ENCODE results near the gene USP15. TPM values are rescaled to one million over a fixed set of nuclear protein-coding genes. Genes with fewer than 3 reads are reported as not detected.

The USP15 gene
- total and polyA plus RNA-seq, 2 of the 4 experiments (the other 2 are of a cell fraction): 28.5 to 49.6 TPM

- H2BK20ac ChIP-seq (ENCODE audit: low read depth, low read length): no peak overlapping the region
- no peaks in the 10 kb centered on the region for H3K27me3 ChIP-seq (ENCODE audit: control insufficient read depth, insufficient read depth, low read length)
- no peak overlapping the region for H3K9ac ChIP-seq (ENCODE audit: low read depth, low read length)
- in situ Hi-C loops (cut with MboI; ENCODE audit: low sequenced_read_pairs): no loop called here
- H3K27ac ChIP-seq (ENCODE audit: insufficient read depth, low read length): no peak overlapping the region
- no peak overlapping the region for H2BK120ac ChIP-seq (ENCODE audit: low read depth, low read length)
- no peak overlapping the region for H3K23ac ChIP-seq (ENCODE audit: low read depth, low read length)
- DNase-seq (peak; percentile 54), ATAC-seq (ENCODE audit: low read depth) (peak; percentile 31; the same call in 1 of the 2 replicates)
- no peak for TF ChIP-seq MXI1 (IDR thresholded peaks at IDR 0.05; ENCODE audit: borderline replicate concordance, low read depth, low read length)
- TF ChIP-seq, protein P1, sequence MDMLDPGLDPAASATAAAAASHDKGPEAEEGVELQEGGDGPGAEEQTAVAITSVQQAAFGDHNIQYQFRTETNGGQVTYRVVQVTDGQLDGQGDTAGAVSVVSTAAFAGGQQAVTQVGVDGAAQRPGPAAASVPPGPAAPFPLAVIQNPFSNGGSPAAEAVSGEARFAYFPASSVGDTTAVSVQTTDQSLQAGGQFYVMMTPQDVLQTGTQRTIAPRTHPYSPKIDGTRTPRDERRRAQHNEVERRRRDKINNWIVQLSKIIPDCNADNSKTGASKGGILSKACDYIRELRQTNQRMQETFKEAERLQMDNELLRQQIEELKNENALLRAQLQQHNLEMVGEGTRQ (IDR thresholded peaks at IDR 0.05; ENCODE audit: low read depth, low read length): peak; percentile 73
- no peak for TF ChIP-seq POLR2A (IDR thresholded peaks at IDR 0.05; ENCODE audit: low read depth, low read length)
- TF ChIP-seq SMC3 (IDR thresholded peaks at IDR 0.05; ENCODE audit: low read depth, low read length): no peak
- 0 out of 2 replicates have a peak, but pooled peaks have one; percentile 36 for TF ChIP-seq BHLHE40 (IDR thresholded peaks at IDR 0.05; ENCODE audit: low read depth, low read length)
- TF ChIP-seq CTCF (conservative IDR thresholded peaks at IDR 0.05; ENCODE audit: low read depth, low read length): no peak
- TF ChIP-seq FOS (IDR thresholded peaks at IDR 0.05; ENCODE audit: low read depth, low read length): no peak
- peak; percentile 50; the same call in 1 of the 2 replicates for TF ChIP-seq CEBPB (IDR thresholded peaks at IDR 0.05; ENCODE audit: low read depth, low read length)
- no peak for TF ChIP-seq MAZ (IDR thresholded peaks at IDR 0.05; ENCODE audit: borderline replicate concordance, low read depth, low read length)
- no peak for TF ChIP-seq RAD21 (IDR thresholded peaks at IDR 0.05; ENCODE audit: low read length)
- no peak for TF ChIP-seq CHD1 (IDR thresholded peaks at IDR 0.05; ENCODE audit: low read depth, low read length)
- TF ChIP-seq RFX5 (IDR thresholded peaks at IDR 0.05; ENCODE audit: low read depth, low read length): no peak
- TF ChIP-seq RCOR1 (IDR thresholded peaks at IDR 0.05; ENCODE audit: insufficient replicate concordance, low read length): no peak
- TF ChIP-seq, protein P2, sequence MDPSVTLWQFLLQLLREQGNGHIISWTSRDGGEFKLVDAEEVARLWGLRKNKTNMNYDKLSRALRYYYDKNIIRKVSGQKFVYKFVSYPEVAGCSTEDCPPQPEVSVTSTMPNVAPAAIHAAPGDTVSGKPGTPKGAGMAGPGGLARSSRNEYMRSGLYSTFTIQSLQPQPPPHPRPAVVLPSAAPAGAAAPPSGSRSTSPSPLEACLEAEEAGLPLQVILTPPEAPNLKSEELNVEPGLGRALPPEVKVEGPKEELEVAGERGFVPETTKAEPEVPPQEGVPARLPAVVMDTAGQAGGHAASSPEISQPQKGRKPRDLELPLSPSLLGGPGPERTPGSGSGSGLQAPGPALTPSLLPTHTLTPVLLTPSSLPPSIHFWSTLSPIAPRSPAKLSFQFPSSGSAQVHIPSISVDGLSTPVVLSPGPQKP (IDR thresholded peaks at IDR 0.05; ENCODE audit: borderline replicate concordance, low read depth, low read length): no peak
- TF ChIP-seq NFE2L2 (IDR thresholded peaks at IDR 0.05; ENCODE audit: low read depth, low read length): no peak
- TF ChIP-seq MAFK (IDR thresholded peaks at IDR 0.05; ENCODE audit: low read depth, low read length): no peak
- POLR2A ChIA-PET (ENCODE audit: unreplicated experiment): no interaction called here
- no peak overlapping the region for H4K8ac ChIP-seq (ENCODE audit: low read depth in 2 of 2, low read length in 2 of 2)
- H4K91ac ChIP-seq (ENCODE audit: insufficient read depth, low read depth, low read length): no peak overlapping the region
- H4K5ac ChIP-seq (ENCODE audit: low read depth, low read length): no peak overlapping the region
- BruUV-seq (replicated peaks): no TSS peak
- H3K4ac ChIP-seq (ENCODE audit: low read depth, low read length): no peak overlapping the region
- H3K9me1 ChIP-seq (ENCODE audit: insufficient read depth, low read length): no peaks in the 10 kb centered on the region
- no peaks in the 10 kb centered on the region for H4K20me1 ChIP-seq (ENCODE audit: insufficient read depth, low read length)
- WGBS, 2 experiments (ENCODE audit: extremely low coverage in 2 of 2, insufficient read length in 1 of 2): no CpG with 5 or more reads among the region's 4 CpGs
- H2BK5ac ChIP-seq (ENCODE audit: low read depth, low read length, poor library complexity, severe bottlenecking): no peak overlapping the region
- H3K4me1 ChIP-seq (ENCODE audit: control insufficient read depth, insufficient read depth, low read length): peaks cover 3% of the 10 kb centered on the region; the same call in 1 of the 2 replicates
- no peak overlapping the region for H3K18ac ChIP-seq (ENCODE audit: low read depth, low read length)
- H2AFZ ChIP-seq (replicated peaks; ENCODE audit: low read length, poor library complexity): no peak overlapping the region
- H3K9me3 ChIP-seq (ENCODE audit: control insufficient read depth, insufficient read depth, low read length): no peaks in the 10 kb centered on the region
- no peaks in the 10 kb centered on the region for H3K79me1 ChIP-seq (ENCODE audit: low read depth in 1 of 2, low read length in 2 of 2)
- no peak overlapping the region for H2AK5ac ChIP-seq (ENCODE audit: low read depth, low read length)
- H3K14ac ChIP-seq (replicated peaks; ENCODE audit: low read depth, low read length): no peak overlapping the region
- no peak overlapping the region for H2AK9ac ChIP-seq (replicated peaks; ENCODE audit: low read depth, low read length, poor library complexity)
- CTCF ChIA-PET: no interaction called here
- no peak overlapping the region for H3K4me2 ChIP-seq (ENCODE audit: low read depth, low read length)
- dilution Hi-C loops (cut with HindIII; ENCODE audit: low sequenced_read_pairs, unreplicated experiment): no loop called here
- no peak overlapping the region for H3K4me3 ChIP-seq (ENCODE audit: insufficient read depth, low read depth, low read length)
- no peaks in the 10 kb centered on the region for H3K36me3 ChIP-seq (ENCODE audit: control insufficient read depth, insufficient read depth, low read length)
- no peak overlapping the region for H2BK15ac ChIP-seq (ENCODE audit: low read depth, low read length)
- intact Hi-C loops (cut with micrococcal nuclease): no loop called here
- no peak overlapping the region for H3K56ac ChIP-seq (ENCODE audit: extremely low read depth, insufficient read depth, low read length)
Measured at GRCh38 chr12:62252576-62252975, 7.6 kb upstream of the USP15 start.

Data from IMR-90 (cell line).